LHCN-M2 (cell line): ENCODE results near the gene TRIM23. TPM values are rescaled to one million over a fixed set of nuclear protein-coding genes. Genes with fewer than 3 reads are reported as not detected.
"Not testable (repeated sequence)": the region's sequence is repeated elsewhere in the genome, so short reads cannot be mapped to it uniquely, and the experiment has no call there.

Source experiments
- DNase-seq: peaks from one replicate; pipeline ENCODE4 v3.0.0-alpha.2; 2012; ENCODE audit warnings: low read depth
- polyA plus RNA-seq: library from polyadenylated mRNA; unstranded; fragments of >200 nt; gene quantifications from one replicate; pipeline ENCODE4 v1.2.1, GENCODE V29; 2012; ENCODE audit warnings: missing spikeins
- total RNA-seq: library from RNA; depleted of rRNA; stranded (reverse); fragments of >200 nt; gene quantifications from 2 replicates; pipeline ENCODE4 v1.2.3, GENCODE V29; 2014; rRNA removed

The TRIM23 gene
- 16.0 and 17.4 TPM in 2 replicates for total RNA-seq
- polyA plus RNA-seq = 4.9 TPM

- DNase-seq = peak; percentile 91
Measured at GRCh38 chr5:65624025-65624570, at the start of gene TRIM23. TSS of gene TRIM23 (minus strand) at chr5:65624333. CDS start at chr5:65624274, 59 bp downstream.

GRCh38 chr5:65672796-65673195, 48.7 kb upstream of the TRIM23 start:
- peak; percentile 18 for DNase-seq

- no peak for DNase-seq
Measured at GRCh38 chr5:65668696-65669095, 44.6 kb upstream of the TRIM23 start.

GRCh38 chr5:65663804-65664521, 39.8 kb upstream of the TRIM23 start:
- peak; percentile 32 for DNase-seq

GRCh38 chr5:65654713-65655112, 30.6 kb upstream of the TRIM23 start:
- DNase-seq = no peak

GRCh38 chr5:65651144-65651543, 27.0 kb upstream of the TRIM23 start:
- DNase-seq = no peak

GRCh38 chr5:65647941-65648340, 23.8 kb upstream of the TRIM23 start:
- no peak for DNase-seq

GRCh38 chr5:65646938-65647337, 22.8 kb upstream of the TRIM23 start:
- no peak for DNase-seq

GRCh38 chr5:65640240-65640639, 16.1 kb upstream of the TRIM23 start:
- no peak for DNase-seq

GRCh38 chr5:65630981-65631380, 6.8 kb upstream of the TRIM23 start:
- no peak for DNase-seq

- peak; percentile 2 for DNase-seq
Measured at GRCh38 chr5:65625743-65626142, 1.6 kb upstream of the TRIM23 start.

- DNase-seq = peak; percentile 85
Measured at GRCh38 chr5:65624571-65625555, 730 bp upstream of the TRIM23 start, which contains the start of the genes SHLD3 and TRAPPC13. TSS of gene SHLD3 (plus strand) at chr5:65625027. CDS start at chr5:65629588, 4,561 bp downstream. TSS of gene TRAPPC13 (plus strand) at chr5:65625027. CDS start at chr5:65625061, 34 bp downstream.

GRCh38 chr5:65623482-65623881, 651 bp downstream of the TRIM23 start:
- DNase-seq = no peak

GRCh38 chr5:65621961-65622360, 2.2 kb downstream of the TRIM23 start:
- not testable (repeated sequence) for DNase-seq

GRCh38 chr5:65620021-65620420, 4.1 kb downstream of the TRIM23 start:
- DNase-seq = no peak

GRCh38 chr5:65612298-65612907, 11.7 kb downstream of the TRIM23 start:
- DNase-seq = no peak

GRCh38 chr5:65611524-65611923, 12.6 kb downstream of the TRIM23 start:
- no peak for DNase-seq

- not testable (repeated sequence) for DNase-seq
Measured at GRCh38 chr5:65601761-65602160, 22.4 kb downstream of the TRIM23 start.

GRCh38 chr5:65588694-65589093, 35.4 kb downstream of the TRIM23 start:
- peak; percentile 0 for DNase-seq

- no peak for DNase-seq
Measured at GRCh38 chr5:65577141-65577540, 47.0 kb downstream of the TRIM23 start.

GRCh38 chr5:65570598-65571226, 53.4 kb downstream of the TRIM23 start:
- no peak for DNase-seq
